Measurements from ENCODE around the gene LTO1. TPM values are rescaled to one million over a fixed set of nuclear protein-coding genes. Genes with fewer than 3 reads are reported as not detected.

Gene LTO1
- total RNA-seq, 1 donor from 2014 or later: 10.9 TPM

DNA sequence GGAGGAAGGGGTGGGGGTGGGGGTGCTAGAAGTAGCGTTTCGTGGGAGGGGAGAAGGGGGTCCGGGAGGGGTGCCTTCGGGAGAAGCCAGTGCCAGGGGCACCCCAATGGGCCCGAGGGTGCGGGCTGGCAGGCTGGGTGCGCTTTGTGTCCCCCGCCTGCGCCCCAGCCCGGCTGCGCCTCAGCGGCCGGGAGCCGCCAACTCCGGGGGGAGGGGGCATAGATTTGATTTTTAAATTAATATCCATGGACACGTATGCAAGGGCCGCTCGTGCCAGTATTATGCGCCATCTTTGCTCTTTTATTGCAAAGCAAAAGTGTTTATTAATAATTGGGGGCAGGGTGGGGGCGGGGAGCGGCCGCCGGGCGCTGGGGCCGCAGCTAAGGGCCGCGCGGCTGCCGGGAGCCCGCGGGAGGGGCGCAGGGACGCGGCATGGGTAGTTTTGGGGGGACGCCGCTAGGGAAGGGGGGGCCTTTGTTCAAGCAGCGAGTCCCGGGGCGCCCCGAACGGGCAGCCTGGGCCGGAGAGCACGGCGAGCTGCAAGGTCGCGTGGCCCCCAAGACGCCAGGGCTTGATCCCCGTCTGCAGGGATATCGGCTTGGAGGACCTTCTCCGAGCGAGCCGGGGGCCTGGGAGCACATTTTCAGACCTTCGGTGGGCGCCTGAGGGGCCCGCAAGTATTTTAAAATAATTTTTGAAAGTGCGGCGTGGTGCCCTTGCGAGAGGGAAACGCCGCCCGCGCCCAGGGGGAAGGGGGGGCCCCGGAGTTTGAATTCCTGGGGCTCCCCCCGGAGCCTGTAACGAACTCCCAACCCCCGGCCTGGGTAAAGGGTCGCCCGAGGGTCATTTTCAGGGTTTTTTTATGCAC is 33.2 kb downstream of the LTO1 start:
- DNase-seq (no peak), ATAC-seq (no peak)
- intact Hi-C loops (cut with micrococcal nuclease): loop anchor here (10.0 kb wide), 1 partner anchor 537 kb away; no protein-coding TSS in a partner anchor

DNA sequence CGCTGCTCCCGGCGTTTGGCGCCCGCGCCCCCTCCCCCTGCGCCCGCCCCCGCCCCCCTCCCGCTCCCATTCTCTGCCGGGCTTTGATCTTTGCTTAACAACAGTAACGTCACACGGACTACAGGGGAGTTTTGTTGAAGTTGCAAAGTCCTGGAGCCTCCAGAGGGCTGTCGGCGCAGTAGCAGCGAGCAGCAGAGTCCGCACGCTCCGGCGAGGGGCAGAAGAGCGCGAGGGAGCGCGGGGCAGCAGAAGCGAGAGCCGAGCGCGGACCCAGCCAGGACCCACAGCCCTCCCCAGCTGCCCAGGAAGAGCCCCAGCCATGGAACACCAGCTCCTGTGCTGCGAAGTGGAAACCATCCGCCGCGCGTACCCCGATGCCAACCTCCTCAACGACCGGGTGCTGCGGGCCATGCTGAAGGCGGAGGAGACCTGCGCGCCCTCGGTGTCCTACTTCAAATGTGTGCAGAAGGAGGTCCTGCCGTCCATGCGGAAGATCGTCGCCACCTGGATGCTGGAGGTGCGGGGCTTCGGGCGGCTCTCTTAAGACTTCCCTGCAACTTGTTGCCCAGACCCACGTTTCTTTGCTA is 34.1 kb downstream of the LTO1 start, which contains the start of gene CCND1:
TSS of gene CCND1 (plus strand) at position 162 of the 587 bp plus-strand sequence. CDS start at position 320, 158 bp downstream.
- intact Hi-C loops (cut with micrococcal nuclease): loop anchor here (10.0 kb wide), 1 partner anchor 536 kb away; no protein-coding TSS in a partner anchor
- DNase-seq (peak; percentile 84), ATAC-seq (peak; percentile 44)

DNA sequence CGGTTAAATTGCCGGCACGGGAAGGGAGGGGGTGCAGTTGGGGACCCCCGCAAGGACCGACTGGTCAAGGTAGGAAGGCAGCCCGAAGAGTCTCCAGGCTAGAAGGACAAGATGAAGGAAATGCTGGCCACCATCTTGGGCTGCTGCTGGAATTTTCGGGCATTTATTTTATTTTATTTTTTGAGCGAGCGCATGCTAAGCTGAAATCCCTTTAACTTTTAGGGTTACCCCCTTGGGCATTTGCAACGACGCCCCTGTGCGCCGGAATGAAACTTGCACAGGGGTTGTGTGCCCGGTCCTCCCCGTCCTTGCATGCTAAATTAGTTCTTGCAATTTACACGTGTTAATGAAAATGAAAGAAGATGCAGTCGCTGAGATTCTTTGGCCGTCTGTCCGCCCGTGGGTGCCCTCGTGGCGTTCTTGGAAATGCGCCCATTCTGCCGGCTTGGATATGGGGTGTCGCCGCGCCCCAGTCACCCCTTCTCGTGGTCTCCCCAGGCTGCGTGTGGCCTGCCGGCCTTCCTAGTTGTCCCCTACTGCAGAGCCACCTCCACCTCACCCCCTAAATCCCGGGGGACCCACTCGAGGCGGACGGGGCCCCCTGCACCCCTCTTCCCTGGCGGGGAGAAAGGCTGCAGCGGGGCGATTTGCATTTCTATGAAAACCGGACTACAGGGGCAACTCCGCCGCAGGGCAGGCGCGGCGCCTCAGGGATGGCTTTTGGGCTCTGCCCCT is 34.7 kb downstream of the LTO1 start:
- no peak for ATAC-seq
- intact Hi-C loops (cut with micrococcal nuclease): loop anchor here (10.0 kb wide), 1 partner anchor 536 kb away; no protein-coding TSS in a partner anchor
- peak; percentile 59 for DNase-seq

DNA sequence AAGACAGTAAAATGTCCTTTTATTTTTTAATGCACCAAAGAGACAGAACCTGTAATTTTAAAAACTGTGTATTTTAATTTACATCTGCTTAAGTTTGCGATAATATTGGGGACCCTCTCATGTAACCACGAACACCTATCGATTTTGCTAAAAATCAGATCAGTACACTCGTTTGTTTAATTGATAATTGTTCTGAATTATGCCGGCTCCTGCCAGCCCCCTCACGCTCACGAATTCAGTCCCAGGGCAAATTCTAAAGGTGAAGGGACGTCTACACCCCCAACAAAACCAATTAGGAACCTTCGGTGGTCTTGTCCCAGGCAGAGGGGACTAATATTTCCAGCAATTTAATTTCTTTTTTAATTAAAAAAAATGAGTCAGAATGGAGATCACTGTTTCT is 35.3 kb downstream of the LTO1 start:
- no peak for ATAC-seq
- no peak for DNase-seq
- intact Hi-C loops (cut with micrococcal nuclease): loop anchor here (5.0 to 10.0 kb wide), 2 partner anchors 348 to 535 kb away; partner anchors contain the start of gene MYEOV

DNA sequence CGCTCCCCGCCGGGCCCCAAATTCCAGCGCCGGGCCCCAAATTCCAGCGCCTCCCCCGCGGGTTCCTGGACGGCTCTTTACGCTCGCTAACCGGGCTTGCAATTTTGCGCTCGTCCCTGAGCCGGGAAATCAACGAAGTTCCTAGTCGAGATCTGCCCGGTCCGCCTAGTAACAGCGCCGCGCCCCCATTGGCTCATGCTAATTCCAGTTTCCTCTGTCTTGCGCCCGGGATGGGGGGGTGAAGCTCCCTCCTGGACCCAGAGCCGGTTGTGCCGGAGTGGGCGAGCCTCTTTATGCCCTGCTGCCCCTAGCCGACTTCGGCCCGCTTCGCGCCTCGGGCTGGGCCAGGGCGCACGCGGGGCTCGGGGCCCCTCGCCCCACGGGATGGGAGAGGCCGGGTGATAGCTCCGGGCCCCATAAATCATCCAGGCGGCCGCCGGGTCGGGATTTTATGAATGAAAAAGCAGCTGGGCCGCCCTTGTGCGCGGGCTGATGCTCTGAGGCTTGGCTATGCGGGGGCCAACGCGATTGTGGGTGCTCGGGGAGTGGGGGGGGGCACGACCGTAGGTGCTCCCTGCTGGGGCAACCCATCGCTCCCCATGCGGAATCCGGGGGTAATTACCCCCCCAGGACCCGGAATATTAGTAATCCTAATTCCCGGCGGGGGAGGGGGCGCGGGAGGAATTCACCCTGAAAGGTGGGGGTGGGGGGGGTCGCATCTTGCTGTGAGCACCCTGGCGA is 36.0 kb downstream of the LTO1 start:
- DNase-seq: peak; percentile 94
- intact Hi-C loops (cut with micrococcal nuclease): loop anchor here (5.0 kb wide), 1 partner anchor 347 kb away; the partner anchor contains the start of gene MYEOV

DNA sequence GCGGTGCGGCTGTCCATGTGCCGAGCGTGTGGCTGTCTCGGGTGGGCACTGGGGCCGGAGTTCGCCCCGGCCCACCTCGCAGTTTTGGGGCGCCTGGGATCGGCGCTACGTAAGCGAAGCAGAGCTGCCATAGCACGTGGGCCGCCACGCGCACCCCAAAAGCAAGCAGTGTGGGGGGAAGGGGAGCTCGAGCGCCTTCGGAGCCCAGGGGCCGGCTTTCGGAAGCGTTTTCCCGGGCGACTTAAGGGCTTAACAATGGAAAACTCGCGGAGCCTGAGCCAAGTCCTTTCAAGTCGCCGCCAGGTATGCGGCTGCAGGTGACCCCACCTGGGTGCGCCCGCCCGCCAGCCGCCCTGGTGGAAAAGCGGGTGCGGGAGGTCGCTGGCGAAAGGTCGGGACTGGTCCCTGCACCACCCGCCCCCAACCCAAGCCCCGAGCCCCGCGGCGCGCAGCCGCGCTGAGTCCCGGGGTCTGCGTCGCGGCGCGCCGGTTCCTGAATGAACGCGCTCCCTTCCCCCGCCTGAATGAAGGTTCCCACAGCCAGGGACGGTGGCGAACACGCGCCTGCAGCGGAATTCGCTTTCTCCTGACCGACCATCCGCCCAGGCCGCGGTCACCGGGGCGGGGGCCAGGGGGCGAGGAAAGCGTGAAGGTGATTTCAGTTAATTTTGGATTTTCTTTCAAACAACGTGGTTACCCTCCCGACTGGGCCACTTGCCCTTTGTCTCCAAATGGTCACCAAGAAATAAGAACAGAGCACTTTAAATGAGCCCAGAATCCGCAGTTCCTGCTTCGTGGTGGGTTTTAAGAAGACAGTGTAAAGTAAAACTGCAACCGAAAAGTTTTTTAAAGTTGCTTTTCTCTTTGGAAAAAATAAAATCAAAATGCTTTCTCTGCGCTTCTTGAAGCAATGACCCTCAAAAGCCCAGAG is 36.9 kb downstream of the LTO1 start:
- intact Hi-C loops (cut with micrococcal nuclease): loop anchor here (5.0 kb wide), 1 partner anchor 346 kb away; the partner anchor contains the start of gene MYEOV
- DNase-seq: peak; percentile 72
- ATAC-seq: no peak

More for the DNA sequence above, 36.0 kb downstream of the LTO1 start:
- ATAC-seq: peak; percentile 52

DNA sequence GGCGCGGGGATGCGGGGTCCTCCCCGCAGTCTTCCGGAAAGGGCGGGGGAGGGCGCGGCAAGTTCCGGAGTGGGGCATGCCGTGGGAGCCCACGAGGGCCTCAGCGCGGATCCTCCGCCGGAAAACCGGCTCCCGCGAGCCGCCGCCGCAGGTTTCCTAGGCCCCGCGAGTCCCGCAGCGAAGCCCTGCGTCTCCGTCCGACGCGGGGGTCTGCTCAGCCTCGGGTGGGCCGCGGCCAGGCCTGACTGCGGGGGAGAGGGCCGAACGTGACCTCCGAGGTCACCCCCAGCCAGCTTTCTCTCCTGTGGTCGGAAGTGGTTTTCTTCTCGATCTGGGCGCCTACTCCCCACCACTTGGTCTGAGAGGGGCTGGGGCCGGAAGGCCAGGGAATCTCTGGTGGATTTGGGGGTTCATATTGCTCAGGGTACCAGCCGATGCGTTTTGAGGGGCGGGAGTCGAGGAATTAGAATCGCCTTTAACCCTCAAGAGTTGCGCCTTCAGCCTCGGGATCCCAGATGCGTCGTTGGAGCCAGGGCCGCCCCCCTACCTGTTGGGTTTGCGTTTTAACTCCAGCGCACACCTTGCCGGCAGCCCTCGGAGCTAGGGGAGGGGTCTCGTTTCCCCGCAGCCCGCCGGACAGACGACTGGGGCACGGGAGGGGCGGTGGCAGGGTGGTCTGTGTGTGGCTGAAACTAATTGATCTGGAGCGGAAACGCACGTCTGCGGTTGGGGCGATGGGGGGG is 37.8 kb downstream of the LTO1 start:
- intact Hi-C loops (cut with micrococcal nuclease): loop anchor here (5.0 kb wide), 1 partner anchor 345 kb away; the partner anchor contains the start of gene MYEOV
- DNase-seq (peak; percentile 42), ATAC-seq (no peak)

DNA sequence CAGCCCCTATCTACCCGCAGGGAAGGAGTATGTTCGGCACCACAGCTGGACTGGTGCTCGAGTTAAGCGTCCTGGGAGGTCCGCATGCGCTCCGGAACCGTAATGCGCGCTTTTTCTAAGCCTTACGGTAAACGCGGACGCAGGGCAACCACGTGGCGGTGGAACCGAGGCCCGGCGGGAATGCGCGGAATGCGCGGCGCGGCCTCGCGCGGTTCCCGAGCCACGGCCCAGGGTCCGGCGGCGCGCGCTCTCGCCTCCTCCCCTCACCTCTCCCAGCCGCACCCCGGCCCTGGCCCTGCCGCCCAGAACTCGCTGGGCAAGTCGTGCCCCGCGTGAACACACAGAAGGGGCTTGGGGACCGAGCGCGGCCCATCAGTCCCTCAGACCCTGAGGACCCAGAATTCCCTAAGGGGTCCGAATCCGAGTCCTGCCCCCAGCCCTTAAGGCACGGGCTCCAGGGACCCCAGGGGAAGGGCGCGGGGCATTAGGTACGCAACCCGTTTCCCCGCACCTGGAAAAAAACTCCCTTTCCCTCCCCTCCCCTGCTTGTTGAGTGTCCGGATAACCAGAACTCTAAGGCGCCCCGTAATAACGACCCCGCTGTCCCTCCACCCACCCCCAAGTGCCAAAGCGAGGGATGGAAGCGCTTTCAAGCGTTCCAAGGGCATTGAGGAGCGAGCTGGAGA is 38.5 kb downstream of the LTO1 start:
- ATAC-seq (peak; percentile 57), DNase-seq (peak; percentile 86)
- intact Hi-C loops (cut with micrococcal nuclease): loop anchor here (5.0 kb wide), 1 partner anchor 344 kb away; the partner anchor contains the start of gene MYEOV

DNA sequence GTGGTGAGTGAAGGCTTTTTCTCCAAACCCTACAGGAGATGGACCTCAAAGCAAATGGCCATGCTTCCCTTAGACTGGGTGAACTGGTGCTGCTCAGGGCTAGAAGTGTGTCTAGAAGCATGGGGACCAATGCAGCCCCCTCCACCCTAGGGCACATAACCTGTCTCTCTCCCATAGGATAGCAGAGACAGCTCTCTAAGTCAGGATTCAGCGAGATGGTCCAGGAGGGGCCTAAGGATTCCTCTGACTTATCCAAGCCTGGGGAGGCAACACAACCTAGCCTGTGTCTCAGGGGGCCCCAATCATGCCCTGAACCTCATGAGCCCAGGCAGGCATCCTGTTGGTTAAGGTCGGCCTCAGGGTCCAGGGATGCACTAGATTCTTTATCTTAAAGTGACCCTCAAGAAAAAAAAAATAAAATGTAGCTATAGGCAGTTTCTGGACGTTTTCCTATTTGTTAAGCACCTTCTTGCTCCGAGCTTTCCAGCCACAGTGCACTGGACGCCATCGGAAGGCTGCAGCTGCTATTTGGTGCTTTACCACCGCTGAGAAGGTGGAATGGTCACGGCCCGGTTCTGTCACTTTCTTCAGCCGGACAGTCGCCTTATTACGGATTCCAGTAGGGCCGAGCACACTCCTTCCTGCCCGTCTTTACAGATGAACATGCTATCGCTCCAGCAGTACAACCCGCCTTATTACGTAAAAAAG is 39.2 kb downstream of the LTO1 start:
- intact Hi-C loops (cut with micrococcal nuclease): loop anchor here (5.0 kb wide), 1 partner anchor 344 kb away; the partner anchor contains the start of gene MYEOV
- ATAC-seq (no peak), DNase-seq (no peak)

DNA sequence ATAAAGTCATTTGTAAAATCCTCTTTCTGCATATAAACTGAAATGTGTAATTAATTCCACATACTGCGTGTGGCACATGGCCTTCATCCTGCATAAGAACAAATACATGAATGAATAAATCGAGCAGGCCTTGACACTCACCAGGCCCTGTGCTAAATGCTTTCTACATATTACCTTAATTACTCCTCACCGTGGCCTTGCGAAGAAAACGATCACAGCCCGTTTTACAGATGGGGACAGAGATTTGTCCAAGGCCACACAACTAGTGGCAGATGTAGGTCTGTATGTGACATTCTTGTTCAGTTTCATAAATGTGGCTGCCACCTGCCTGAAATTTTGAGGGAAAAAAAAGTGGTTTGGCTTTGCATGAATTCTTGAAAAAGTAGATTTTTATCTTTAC is 40.0 kb downstream of the LTO1 start:
- intact Hi-C loops (cut with micrococcal nuclease): loop anchor here (5.0 kb wide), 1 partner anchor 343 kb away; the partner anchor contains the start of gene MYEOV
- ATAC-seq: no peak
- DNase-seq: no peak

DNA sequence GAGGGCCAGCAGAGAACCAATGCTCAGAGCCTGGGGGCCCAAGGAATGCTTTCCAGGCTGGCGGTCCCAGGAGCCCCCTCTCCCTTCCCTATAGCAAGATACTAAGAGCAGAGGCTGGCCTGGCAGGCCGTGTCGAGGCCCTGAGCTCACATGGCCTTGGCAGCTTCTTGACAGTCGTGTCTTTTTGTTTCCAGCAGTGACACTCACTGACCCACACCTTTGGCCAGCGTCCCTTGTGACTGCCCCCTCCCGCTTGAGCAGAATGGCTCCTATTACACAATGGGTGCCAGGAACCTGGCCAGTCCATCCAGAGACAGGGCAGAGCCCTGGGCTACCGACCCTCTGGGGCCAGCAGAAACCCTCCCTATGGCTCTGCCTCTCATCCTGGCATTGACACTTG is 40.6 kb downstream of the LTO1 start:
- ATAC-seq (peak; percentile 42), DNase-seq (peak; percentile 59)
- intact Hi-C loops (cut with micrococcal nuclease): no loop called here

DNA sequence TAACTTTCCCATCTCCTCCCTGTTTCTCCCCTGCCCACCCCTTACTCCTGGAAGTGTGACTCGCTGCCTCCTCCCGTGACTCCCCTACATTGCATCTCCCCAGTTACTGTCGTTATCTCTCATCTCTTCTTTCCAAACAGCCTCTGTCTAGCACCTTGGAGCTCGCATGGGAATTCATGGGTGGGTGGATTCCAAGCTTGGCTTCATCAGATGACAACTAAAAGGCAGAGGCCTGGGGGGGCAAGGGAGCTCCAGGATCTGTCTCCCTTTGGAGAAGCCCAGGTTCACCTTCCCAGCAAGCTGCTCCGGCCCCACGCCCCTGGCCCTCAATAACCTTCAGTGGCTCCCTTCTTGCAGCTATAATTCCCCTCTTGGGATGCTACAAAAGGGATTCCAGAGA is 41.1 kb downstream of the LTO1 start:
- intact Hi-C loops (cut with micrococcal nuclease): no loop called here
- no peak for DNase-seq
- ATAC-seq: no peak

DNA sequence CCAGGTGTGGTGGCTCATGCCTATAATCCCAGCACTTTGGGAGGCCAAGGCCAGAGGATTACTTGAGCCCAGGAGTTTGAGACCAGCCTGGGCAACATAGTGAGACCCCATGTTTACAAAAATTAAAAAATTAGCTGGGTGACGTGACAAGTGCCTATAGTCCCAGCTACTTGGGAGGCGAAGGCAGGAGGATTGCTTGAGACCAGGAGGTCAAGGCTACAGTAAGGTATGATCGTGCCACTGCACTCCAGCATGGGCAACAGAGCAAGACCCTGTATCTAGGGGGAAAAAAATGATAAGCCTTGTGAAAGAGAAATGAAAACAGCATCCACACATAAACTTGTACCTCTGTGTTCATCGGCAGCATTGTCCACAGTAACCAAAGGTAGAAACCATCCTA is 42.3 kb downstream of the LTO1 start:
- DNase-seq (no peak), ATAC-seq (no peak)
- intact Hi-C loops (cut with micrococcal nuclease): no loop called here

DNA sequence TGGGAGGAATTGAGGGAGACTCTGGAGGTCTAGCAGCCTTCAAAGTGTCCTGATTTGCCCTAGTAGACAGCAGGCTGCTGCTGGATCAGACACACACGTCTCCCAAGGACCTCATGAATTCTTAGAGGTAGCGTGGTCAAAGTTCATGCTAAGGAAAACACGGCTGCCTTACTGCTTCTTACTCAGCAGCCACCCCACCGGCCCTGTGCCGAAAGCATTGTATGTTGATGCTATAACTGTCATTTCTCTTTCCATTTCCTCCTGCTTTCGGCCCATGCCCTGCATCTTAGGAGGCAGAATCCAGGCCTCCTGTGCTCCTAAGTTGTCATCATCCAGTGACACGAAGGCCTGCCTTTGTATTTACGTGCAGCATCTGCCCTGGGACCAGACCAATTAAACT is 44.7 kb downstream of the LTO1 start:
- DNase-seq: no peak
- intact Hi-C loops (cut with micrococcal nuclease): no loop called here
- no peak for ATAC-seq

DNA sequence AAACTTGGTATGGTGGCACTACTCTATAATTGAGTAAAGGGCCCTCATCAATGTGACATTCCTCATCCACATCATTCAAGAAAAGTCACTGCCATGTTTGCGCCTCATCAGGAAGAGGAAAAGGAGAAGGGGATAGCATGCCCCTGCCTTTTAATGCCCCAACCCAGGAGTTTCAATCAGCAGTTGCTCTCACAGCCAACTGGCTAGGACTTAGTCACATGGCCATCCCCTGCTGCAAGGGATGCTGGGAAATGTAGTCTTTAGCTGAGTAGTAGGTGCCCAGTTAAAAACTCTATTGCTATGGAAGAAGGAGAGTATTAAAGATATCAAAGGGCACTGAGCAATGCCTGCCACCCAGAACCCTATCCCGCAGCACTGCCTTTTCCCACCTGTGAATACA is 45.1 kb downstream of the LTO1 start:
- ATAC-seq: no peak
- intact Hi-C loops (cut with micrococcal nuclease): no loop called here
- no peak for DNase-seq

DNA sequence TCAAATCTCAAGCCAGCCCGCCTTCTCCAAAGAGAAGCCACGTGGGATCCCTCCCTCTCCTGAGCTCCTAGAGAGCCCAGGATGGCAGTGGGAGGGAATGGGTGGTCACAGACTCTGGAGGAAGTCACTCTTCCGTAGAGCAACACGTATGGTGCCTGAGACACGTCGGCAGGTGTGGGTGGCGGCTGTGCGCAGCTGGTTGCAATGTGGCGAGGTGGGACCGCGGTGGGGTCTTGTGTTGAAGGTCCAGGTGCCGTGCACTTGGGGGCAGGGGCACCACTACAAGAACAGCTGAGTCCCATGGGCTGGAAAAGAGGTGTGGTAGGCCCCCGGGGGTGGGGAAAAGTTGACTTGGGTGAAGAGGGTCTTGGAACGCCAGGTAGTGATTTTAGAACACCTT is 47.6 kb downstream of the LTO1 start:
- ATAC-seq (no peak), DNase-seq (no peak)
- intact Hi-C loops (cut with micrococcal nuclease): no loop called here
